T-helper 2 cell treated with Interferon-gamma antibody and Interleukin-4, amounts not matched to agents 100 ng/mL and 5 ng/mL, for 36 hours (primary cell): ENCODE results near the gene RBPMS2. TPM values are rescaled to one million over a fixed set of nuclear protein-coding genes. Genes with fewer than 3 reads are reported as not detected.
"Not testable (repeated sequence)": the region's sequence is repeated elsewhere in the genome, so short reads cannot be mapped to it uniquely, and the experiment has no call there.

ENCODE experiments used
- intact Hi-C: fragments of 100-400 bp; cut with micrococcal nuclease; formaldehyde crosslinking; loops from one replicate; pipeline ENCODE4 v1.15.1; 2023
- total RNA-seq: library from RNA; stranded (reverse); gene quantifications from 2 replicates; pipeline ENCODE4 v1.2.3, GENCODE V29; 2022

RBPMS2 gene
- total RNA-seq, 1 donor from 2014 or later, result not detected

GRCh38 chr15:64754663-64755426 is 20.5 kb downstream of the RBPMS2 start:
- intact Hi-C loops, result no loop called here

GRCh38 chr15:64753480-64754185 is 21.8 kb downstream of the RBPMS2 start:
- intact Hi-C loops, result no loop called here

GRCh38 chr15:64751464-64751863 is 23.9 kb downstream of the RBPMS2 start:
- intact Hi-C loops, result no loop called here

DNA sequence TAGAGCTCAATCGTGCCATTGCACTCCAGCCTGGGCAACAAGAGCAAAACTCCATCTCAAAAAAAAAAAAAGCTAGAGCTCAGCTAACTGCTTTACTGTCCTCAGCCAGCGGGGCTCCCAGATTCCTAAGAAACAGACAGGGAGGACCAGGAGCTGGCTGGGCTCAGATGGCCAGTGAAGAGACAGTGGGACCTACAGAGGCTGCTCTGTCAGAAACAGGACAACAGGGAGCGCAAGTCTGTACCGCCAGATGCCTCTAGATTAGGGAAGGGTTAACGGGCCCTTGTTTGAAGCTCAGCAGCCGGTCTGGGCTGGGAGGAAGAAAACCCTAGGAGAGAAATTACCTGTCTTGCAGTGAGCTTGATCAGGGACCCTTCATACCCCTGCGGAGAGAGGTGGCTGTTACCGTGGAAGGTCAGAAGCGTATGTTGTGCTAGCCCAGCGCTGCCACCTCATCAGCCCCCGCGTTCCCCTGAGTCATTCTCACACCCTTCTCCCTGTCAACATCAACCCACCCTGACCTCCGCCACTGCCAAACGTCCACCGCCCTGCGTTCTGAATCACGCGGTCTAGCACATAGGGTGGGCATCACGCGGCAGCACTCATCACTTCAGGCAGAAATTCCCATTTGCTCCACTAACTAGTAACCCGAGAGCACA is 25.3 kb downstream of the RBPMS2 start:
- intact Hi-C loops, result no loop called here

GRCh38 chr15:64749167-64749566 is 26.2 kb downstream of the RBPMS2 start:
- intact Hi-C loops, result no loop called here

DNA sequence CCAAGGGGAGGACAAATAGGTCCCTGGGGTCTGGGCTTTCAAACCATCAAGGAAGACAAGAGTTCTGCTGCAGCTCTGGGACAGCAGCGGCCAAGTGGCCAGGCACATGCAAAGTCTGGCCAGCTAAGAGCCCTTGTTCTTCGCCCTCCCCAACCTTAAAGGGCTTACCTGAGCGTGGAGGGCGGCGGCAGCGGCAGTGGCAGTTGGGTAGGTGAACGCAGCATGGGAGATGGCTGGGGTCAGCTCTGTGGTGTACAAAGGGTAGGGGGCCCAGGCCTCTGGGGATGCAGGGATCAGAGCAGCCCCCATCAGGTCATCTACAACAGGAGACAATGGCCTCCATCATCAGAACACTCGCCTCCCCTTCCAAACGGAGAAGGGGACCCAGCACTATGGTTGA is 27.1 kb downstream of the RBPMS2 start:
- intact Hi-C loops, result no loop called here

DNA sequence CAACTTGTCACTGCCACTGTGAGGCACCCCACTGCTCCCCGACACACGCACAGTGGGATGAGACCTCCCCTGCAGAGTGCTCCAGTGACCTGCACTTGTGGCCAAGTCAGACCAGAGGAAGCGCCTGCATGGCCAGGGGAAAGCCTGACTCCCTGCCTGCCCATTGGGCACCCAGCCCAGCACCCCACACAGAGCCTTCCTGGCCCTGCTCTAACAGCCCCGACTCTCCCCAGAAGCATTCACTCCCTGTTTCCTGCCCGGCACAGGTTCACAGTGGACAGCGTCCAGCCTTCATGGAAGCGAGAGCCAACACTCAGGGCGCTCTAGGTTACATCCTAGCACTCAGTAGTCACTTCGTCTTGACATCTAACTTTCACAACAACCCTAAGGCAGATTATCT is 27.8 kb downstream of the RBPMS2 start:
- intact Hi-C loops, result no loop called here

DNA sequence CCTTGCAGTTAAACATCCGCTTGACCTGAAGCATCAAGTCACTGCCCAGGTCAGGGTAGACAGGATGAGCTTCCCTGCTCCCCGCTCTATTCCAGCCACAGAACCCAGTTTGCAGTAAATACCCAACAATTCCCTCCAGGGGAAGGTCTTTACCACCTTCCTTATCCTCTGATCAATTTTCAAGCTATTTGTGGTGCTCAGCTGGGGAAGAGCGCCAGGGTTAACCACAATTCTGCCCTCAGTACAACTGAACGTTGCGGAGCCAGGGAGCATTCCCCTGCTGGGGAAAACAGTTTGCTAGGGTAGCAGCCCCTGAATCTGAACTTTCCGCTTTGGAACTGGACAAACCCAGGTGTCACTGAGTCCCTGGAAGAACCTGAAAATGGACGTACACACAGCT is 28.5 kb downstream of the RBPMS2 start:
- intact Hi-C loops, result no loop called here

GRCh38 chr15:64746356-64746755 is 29.0 kb downstream of the RBPMS2 start:
- intact Hi-C loops, result no loop called here

- intact Hi-C loops, result no loop called here
These were observed 31.7 kb downstream of the RBPMS2 start for GRCh38 chr15:64743691-64744090.

- intact Hi-C loops, result no loop called here
These were observed 32.5 kb downstream of the RBPMS2 start for GRCh38 chr15:64742921-64743320.

DNA sequence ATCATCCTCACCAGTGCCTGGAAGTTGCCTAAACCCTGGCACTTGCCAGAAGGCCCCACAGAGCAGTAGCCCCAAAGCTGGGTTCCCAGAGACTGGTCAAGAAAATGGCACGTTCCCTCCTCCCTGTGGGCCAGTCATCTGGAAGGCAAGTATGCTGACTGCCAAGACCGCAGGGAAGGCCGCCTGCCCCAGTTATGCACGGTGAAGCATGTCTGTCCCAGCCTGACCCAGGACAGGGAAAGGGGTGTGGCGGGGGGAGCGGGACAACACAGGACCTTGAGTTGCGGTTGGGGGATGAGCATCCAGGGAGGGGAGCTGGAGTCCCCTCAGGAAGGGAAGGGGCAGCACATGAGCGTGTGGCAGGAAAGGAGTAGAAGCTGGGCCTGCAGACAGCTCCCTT is 33.0 kb downstream of the RBPMS2 start:
- intact Hi-C loops, result no loop called here

GRCh38 chr15:64741708-64742107 is 33.7 kb downstream of the RBPMS2 start:
- intact Hi-C loops, result not testable (repeated sequence)

GRCh38 chr15:64740311-64741170 is 34.8 kb downstream of the RBPMS2 start:
- intact Hi-C loops, result no loop called here

DNA sequence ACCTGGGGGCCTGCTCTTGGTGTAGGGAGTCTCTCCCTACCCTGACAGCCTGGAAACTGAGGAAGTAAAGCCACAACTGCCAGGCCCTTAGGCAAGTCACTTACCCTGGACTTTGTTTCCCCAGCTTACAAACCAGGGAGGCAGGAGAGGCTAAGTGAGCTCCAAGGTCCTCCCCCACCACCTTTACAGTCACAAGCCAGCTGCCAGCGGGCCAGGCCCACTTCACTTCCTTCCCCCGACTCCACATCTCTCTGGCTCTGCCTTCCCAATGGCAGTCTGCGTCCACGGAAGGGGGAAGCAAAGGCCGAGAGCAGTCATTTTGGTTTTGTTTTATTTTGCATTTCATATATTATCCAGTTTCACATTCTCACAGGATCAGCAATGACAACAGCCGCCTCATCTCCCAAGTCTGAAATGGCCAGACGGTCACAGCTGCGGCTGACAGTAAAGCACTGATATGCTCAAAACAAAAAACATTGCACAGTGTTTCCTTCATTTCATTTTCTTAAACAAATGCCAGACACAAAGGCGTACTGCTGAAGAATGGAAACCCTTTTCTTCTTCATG is 35.7 kb downstream of the RBPMS2 start:
- intact Hi-C loops, result no loop called here

- intact Hi-C loops, result no loop called here
These were observed 36.2 kb downstream of the RBPMS2 start for GRCh38 chr15:64739156-64739555.

DNA sequence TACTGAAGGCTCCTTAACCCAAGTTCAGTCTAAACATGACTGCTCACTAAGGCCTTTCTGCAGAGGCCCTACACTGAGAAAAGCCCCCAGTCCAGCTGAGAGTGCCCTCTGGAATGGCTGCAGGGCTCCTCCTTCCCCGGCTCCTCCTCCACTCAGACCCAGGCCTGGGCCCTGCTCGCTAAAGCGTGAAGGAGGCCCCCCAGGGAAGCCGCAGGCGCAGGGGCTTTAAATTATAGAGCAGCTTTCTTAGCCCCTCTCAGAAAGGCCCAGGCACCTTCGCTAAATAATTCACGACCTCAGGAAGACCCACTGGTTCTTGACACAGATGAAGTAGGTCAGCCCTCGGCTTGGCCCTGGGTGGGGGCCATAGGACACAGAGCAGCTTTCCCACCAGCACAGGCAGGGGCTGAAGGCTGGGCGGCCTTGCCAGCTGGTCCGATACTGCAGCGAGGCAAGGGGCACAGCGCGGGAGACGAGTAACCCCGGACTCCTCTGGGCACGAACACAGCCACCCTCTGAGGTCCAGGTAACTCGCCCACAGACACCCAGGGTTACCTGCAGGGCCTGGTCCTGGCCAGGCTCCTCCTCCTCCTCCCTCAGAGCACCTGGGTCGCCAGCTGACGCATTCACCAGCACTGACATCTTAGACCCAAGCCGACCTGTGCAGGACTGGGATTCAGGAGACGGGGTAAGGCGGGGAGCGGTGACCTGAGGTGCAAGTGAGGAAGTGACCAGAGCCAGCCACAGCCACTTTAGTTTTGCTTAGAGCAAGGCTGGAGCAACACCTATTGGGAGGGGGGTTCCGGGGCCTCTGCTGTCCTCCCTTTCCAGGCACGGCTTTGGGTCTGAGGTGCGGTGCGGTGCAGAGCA is 36.9 kb downstream of the RBPMS2 start:
- intact Hi-C loops, result no loop called here

GRCh38 chr15:64732156-64732860 is 43.1 kb downstream of the RBPMS2 start:
- intact Hi-C loops, result loop anchor here (5.0 kb wide), 1 partner anchor 345 kb away; the partner anchor contains the start of gene KBTBD13

DNA sequence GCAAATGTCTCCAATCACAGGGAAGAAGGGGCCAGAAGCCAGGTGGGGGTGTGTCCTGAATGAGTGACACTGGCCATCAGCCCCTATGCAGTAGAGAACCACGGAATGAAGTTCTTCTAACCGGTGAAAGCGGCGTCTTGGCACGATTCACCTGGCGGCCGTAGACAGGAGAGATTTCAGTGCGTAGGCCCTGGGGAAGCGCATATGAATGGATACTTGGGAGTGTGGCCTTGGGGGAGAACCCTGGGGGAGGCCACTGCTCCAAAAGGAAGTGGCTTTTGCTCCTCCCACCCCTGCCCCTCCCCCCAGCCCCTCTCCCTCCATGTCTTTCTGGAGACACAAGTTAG is 43.6 kb downstream of the RBPMS2 start:
- intact Hi-C loops, result loop anchor here (1.0 to 5.0 kb wide), 3 partner anchors 79 to 346 kb away; partner anchors contain the start of gene KBTBD13
